Renal cortical epithelial cell (primary cell): ENCODE measurements around the gene CEACAM18. TPM values are rescaled to one million over a fixed set of nuclear protein-coding genes. Genes with fewer than 3 reads are reported as not detected.
A peak's percentile ranks its signal among the peaks of the same experiment; 100 is the strongest.
"Not testable (repeated sequence)": the region's sequence is repeated elsewhere in the genome, so short reads cannot be mapped to it uniquely, and the experiment has no call there.

Source experiments
- DNase-seq: peaks from one replicate; pipeline ENCODE4 v3.0.0-alpha.2; 2011; ENCODE audit warnings: low read depth
- total RNA-seq: library from RNA; depleted of rRNA; stranded (reverse); fragments of >200 nt; gene quantifications from 2 replicates; pipeline ENCODE4 v1.2.3, GENCODE V29; 2014

CEACAM18 gene
- total RNA-seq, 1 donor from 2014 or later, result not detected

- DNase-seq, result no peak
These were observed 16.6 kb upstream of the CEACAM18 start for GRCh38 chr19:51461723-51462161.

- no peak for DNase-seq
These were observed 16.1 kb upstream of the CEACAM18 start for GRCh38 chr19:51462276-51462675.

GRCh38 chr19:51462681-51463080, 15.7 kb upstream of the CEACAM18 start:
- no peak for DNase-seq

DNA sequence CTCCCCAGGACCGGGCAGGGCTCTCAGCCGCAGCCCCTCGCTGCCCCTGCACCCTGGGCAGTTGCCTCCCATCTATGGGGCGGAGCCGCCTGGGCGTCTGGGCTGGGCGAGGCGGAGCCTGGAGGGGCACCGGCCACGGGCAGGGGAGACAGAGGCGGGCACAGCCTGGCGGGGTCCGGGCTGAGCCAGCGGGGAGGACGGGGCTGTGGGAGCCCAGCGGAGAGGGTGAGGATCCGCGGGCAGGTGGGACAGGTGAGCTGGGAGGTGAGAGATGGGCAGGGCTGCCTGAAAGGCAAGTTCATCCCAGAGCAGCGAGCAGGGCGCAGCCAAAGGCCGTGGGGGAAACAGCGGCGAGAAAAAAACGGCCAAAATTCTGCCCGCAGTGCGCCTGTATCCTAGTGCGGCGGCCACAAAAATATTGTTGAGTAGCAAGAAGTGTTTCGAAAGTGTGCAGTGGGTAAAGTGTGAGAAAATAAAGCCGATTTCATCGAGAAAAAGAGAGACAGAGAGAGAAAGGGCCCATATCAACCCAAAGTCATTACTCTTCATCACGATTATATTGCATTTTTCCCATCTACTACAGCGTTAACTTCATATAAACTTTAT, 14.3 kb upstream of the CEACAM18 start:
- not testable (repeated sequence) for DNase-seq

GRCh38 chr19:51466723-51467122, 11.6 kb upstream of the CEACAM18 start:
- DNase-seq, result no peak

- DNase-seq, result no peak
These were observed 10.3 kb upstream of the CEACAM18 start for GRCh38 chr19:51467864-51468544.

DNA sequence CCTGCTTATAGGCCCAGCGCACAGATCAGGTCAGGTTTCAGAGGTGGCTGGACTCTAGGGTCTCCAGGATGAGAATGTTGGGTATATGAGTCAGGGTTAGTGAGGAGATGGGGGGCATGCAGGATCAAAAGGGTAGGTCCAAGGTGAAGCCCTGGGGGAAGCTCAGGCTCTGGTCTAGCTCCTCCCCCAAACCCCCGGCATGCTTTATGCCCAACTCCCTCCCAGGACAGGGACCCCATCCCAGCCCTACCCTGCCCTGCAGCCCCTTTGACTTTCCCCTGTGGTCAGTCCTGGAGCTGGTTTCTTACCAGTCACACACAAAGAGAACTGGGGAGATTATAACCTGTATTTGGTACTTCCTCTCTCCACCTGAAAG, 9.8 kb upstream of the CEACAM18 start:
- DNase-seq, result no peak

- no peak for DNase-seq
These were observed 9.2 kb upstream of the CEACAM18 start for GRCh38 chr19:51469162-51469561.

GRCh38 chr19:51469629-51470028, 8.7 kb upstream of the CEACAM18 start:
- no peak for DNase-seq

GRCh38 chr19:51470966-51471365, 7.4 kb upstream of the CEACAM18 start:
- no peak for DNase-seq

- no peak for DNase-seq
These were observed 6.8 kb upstream of the CEACAM18 start for GRCh38 chr19:51471527-51471926.

DNA sequence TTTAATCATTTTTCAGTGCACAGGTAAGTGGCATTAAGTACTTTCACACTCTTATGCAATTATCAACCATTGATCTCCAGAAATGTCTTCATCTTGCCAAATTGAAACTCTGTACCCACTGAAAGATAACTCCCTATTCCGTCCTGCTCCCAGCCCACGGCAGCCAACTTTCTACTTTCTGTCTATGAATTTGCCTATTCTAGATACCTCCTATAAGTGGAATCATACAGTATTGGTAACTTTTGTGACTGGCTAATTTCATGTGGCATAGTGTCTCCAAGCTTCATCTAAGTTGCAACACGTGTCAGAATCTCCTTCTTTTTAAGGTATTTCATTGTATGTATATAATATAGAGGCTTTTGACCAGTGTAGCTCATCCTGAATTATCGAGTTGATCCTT, 5.7 kb upstream of the CEACAM18 start:
- no peak for DNase-seq

GRCh38 chr19:51473009-51473707, 5.2 kb upstream of the CEACAM18 start:
- peak; percentile 22 for DNase-seq

- no peak for DNase-seq
These were observed 2.2 kb upstream of the CEACAM18 start for GRCh38 chr19:51476164-51476563.

DNA sequence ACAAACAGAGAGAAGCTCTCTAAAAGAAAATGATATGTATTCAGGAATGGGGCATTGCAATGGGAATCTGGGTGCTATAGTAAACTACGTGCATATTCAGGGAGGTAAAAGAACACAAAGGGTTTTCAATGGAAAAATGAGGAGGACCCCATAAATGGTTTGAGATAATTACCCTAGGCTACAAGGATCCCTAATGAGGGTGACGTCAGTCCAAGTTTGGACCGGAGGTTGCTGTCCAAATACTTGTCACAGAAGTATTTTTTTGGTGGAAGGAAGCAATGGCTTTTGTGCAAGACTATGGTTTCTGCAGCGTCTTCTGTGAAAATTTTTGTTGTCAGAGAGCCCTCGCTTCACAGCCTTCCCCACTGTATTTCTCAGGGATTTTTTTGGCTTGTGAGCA, 995 bp upstream of the CEACAM18 start:
- no peak for DNase-seq

GRCh38 chr19:51479531-51480331, 1.4 kb downstream of the CEACAM18 start:
- no peak for DNase-seq

DNA sequence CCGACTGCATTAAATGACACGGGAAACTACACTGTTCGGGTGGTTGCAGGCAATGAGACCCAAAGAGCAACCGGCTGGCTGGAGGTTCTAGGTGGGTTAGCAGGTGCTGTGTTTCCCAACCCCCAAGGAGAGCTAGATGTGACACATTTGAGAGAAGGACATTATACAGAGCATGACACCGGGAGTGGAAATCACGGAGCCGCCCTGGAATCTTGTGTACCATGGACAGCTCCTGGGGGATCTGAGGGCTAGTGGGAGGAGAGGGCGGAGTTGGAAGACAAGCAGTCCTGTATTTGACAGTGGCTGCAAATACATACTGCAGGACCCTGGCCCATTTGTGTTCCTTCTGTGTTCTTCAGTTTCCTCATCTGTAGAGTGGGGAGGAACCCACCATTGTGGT, 2.3 kb downstream of the CEACAM18 start:
- DNase-seq, result no peak

GRCh38 chr19:51485960-51486660, 7.8 kb downstream of the CEACAM18 start:
- no peak for DNase-seq

GRCh38 chr19:51488491-51488890, 10.2 kb downstream of the CEACAM18 start:
- DNase-seq, result no peak

GRCh38 chr19:51489113-51489512, 10.8 kb downstream of the CEACAM18 start:
- DNase-seq, result no peak

GRCh38 chr19:51490676-51491075, 12.3 kb downstream of the CEACAM18 start:
- no peak for DNase-seq

- DNase-seq, result no peak
These were observed 13.2 kb downstream of the CEACAM18 start for GRCh38 chr19:51491586-51491985.
